Stimulated activated CD4-positive, alpha-beta T cell treated with anti-CD3 and anti-CD28 coated beads, Interleukin-4, amount 100 ng/mL, for 48 hours (primary cell): ENCODE data around the gene ZNF556.
"Not testable (repeated sequence)": the region's sequence is repeated elsewhere in the genome, so short reads cannot be mapped to it uniquely, and the experiment has no call there.

Source experiments
- DNase-seq, 2 donors: peaks; one replicate each; pipeline ENCODE4 v3.0.0-alpha.2; 2020; ENCODE audit warnings: low read depth in 2 of 2

Gene ZNF556

GRCh38 chr19:2853015-2853606 is 14.0 kb upstream of the ZNF556 start:
- DNase-seq = no peak

GRCh38 chr19:2854849-2855248 is 12.3 kb upstream of the ZNF556 start:
- DNase-seq = no peak

- no peak for DNase-seq
These were observed 10.6 kb upstream of the ZNF556 start for GRCh38 chr19:2856457-2857050.

GRCh38 chr19:2858864-2859263 is 8.3 kb upstream of the ZNF556 start:
- no peak for DNase-seq

GRCh38 chr19:2863816-2864215 is 3.3 kb upstream of the ZNF556 start:
- no peak for DNase-seq

GRCh38 chr19:2865334-2866100 is 1.6 kb upstream of the ZNF556 start:
- no peak for DNase-seq

GRCh38 chr19:2866495-2867024 is 575 bp upstream of the ZNF556 start:
- DNase-seq = no peak

- no peak for DNase-seq
These were observed 2.5 kb downstream of the ZNF556 start for GRCh38 chr19:2869618-2870017.

GRCh38 chr19:2872175-2872574 is 5.0 kb downstream of the ZNF556 start:
- DNase-seq = peak in 1 of 2 donors; percentile 8

- no peak for DNase-seq
These were observed 10.5 kb downstream of the ZNF556 start for GRCh38 chr19:2877398-2878331.

- DNase-seq = no peak
These were observed 16.7 kb downstream of the ZNF556 start for GRCh38 chr19:2883686-2884439.

GRCh38 chr19:2885736-2886135 is 18.6 kb downstream of the ZNF556 start:
- no peak for DNase-seq

GRCh38 chr19:2887391-2887914 is 20.3 kb downstream of the ZNF556 start:
- DNase-seq = no peak

- peak; percentile 36 to 50 for DNase-seq
These were observed 21.6 kb downstream of the ZNF556 start for GRCh38 chr19:2888731-2889224.

GRCh38 chr19:2890531-2890930 is 23.4 kb downstream of the ZNF556 start:
- not testable (repeated sequence) for DNase-seq

GRCh38 chr19:2896694-2897093 is 29.6 kb downstream of the ZNF556 start:
- no peak for DNase-seq

GRCh38 chr19:2900296-2901252 is 33.4 kb downstream of the ZNF556 start, which contains the start of gene ZNF57:
Gene ZNF57, plus strand, starts transcription at chr19:2900928. Its CDS starts 118 bp downstream, at chr19:2901046.
- DNase-seq = peak; percentile 96 to 100

- DNase-seq = no peak
These were observed 35.6 kb downstream of the ZNF556 start for GRCh38 chr19:2902590-2903218.

- DNase-seq = not testable (repeated sequence)
These were observed 36.2 kb downstream of the ZNF556 start for GRCh38 chr19:2903326-2903725.
